Measurements from ENCODE around the gene DCDC2.
A peak's percentile ranks its signal among the peaks of the same experiment; 100 is the strongest.
"Not testable (repeated sequence)": the region's sequence is repeated elsewhere in the genome, so short reads cannot be mapped to it uniquely, and the experiment has no call there.

The DCDC2 gene

DNA sequence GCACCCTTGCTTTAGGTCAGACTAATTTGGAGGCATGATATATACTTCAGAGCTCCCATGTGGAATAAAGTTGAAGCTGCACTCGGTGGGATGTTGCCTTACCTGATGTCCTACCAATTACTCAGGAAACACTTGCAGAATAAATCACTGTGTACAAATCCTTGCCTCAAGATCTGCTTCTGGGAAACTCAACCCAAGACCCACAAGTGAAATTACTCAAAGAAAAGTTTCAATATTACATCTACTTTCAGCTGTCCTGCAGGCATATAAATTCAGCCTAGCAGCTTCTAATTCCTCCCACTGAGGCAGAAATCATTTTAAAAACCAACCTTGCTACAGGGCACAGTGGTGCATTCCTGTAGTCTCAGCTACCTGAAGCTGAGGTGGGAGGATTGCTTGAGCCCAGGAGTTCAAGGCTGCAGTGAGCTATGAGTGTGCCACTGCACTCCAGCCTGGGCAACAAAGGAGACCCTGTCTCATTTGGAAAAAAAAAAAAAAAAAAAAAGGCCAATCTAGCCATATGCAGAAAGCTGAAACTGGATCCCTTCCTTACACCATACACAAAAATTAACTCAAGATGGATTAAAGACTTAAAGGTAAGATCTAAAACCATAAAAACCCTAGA, 20.7 kb upstream of the DCDC2 start:
- no peak for DNase-seq

- no peak for DNase-seq
Observed at GRCh38 chr6:24376871-24377270, 19.0 kb upstream of the DCDC2 start.

DNA sequence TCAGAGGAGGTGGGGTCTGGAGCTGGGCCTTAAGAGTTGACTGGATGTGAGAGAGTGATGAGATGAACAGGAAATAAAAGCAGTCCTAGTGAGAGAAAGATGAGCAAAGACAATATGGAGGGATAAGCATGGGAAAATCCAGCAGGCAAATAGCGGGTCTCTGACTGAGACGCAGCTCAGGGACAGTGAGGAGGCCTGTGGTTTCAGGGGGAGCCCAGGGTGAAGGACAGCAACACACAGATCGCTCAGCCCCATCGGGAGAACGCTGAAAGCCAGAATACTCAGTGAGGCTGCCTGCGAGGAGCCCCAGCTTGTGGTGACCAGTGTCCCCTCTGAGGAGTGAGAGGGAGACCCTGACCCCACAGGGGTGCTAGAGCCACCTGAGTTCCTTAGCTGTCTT, 16.8 kb upstream of the DCDC2 start:
- DNase-seq, result no peak

- not testable (repeated sequence) for DNase-seq
Observed at GRCh38 chr6:24365103-24365633, 7.3 kb upstream of the DCDC2 start.

- DNase-seq, result not testable (repeated sequence)
Observed at GRCh38 chr6:24362363-24362762, 4.5 kb upstream of the DCDC2 start.

DNA sequence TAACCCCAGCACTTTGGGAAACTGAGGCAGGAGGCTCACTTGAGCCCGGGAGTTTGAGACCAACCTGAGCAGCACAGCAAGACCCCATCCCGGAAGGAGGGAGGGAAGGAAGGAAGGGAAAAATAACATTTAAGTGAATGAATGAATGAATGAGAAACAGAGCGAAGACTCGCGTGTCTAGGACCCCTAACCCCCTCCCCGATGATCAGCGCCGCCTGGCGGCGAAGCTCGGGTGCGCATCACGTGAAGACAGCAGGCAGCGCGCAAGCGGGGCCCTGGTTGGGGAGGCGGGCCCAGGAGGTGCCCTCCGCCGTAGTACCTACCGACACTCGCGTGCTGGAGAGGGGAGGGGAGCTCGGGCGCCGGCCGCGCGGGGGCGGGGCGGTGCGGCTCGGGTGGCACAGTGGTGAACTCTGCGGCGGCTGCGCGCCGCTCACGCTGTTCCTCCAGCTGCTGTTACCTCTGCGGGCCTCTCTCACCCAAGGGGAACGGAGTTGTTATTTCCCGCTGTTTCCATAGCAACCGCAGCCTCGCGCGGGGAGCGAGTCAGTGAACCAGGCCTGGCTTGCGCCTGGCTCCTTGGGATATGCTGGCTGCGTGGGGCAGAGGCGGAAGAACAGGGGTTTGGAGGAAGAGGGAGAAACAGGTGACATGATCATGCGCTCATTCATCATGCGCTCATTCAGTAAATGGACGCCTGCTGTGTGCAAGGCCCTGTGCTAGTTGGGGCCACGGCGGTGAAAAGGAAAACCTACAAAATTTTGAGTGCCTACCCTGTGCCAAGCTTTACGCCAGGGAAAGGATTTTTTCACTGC, 2.0 kb upstream of the DCDC2 start:
- peak; percentile 90 for DNase-seq

GRCh38 chr6:24358219-24358821, 461 bp upstream of the DCDC2 start:
- DNase-seq, result no peak

DNA sequence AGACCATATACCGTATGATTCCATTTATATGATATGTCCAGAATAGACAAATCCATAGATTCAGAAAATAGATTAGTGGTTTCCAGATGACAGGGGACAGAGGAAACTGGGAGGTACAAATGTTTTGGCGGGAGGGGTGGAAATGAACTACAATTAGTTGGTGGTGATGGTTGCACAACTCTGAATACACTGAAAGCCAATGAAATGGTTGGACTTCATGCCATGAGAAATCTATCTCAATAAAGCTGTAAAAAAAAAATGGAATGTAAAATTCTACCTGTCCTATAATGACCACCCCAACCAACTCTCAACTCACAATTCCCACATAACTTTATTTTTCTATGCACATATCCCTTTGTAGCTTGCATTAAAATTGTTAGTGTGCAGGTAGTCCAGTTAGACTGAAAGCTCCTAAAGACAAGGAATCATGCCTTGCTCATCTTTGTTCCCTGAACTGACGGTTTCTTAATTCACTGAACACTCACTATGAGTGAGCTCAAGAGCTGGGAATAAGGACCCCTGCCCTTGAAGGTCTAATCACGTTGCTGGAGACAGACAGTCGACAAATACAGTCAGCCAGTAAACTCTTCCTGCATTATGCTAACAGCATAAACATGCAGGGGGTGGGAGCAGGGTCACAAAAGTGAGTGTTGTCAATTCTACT, 1.4 kb downstream of the DCDC2 start:
- DNase-seq, result no peak

DNA sequence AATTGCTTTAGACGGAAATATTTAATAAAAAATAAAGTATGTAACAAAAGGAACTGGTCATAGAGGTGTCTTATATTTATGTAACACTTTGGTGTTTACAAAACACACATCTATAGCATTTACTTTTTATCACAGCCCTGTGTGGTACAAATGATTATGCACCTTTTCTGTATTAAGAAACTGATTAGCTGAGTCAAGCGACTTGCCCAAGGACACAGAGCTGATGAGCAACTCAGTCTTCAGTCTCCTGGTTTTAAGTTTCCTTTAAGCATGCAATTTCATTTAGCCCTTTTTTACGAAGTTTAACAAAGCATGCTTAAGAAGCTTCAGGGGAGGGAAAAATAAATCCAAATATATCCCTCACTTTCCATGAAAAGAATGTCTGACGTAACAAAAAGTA, 2.5 kb downstream of the DCDC2 start:
- no peak for DNase-seq

DNA sequence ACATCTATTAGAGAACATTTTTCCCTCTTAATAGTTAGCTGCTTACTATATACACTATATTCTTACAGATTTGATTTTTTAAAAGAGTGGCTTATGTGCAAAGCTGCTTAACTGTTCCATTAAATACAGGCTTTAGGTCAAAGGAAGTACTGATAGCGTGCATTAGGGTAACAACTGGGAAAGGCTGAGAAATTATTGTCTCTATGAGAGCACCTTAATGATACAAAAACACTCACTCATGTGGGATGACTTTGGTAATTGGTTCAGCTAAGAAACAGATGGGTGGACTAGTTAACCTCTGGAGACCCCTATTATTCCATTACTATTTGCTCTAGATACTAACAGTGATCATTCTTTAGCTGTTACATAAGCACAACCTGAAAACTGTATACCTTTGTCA, 4.0 kb downstream of the DCDC2 start:
- no peak for DNase-seq

- DNase-seq, result no peak
Observed at GRCh38 chr6:24352434-24352833, 5.4 kb downstream of the DCDC2 start.

GRCh38 chr6:24344976-24345375, 12.9 kb downstream of the DCDC2 start:
- DNase-seq, result no peak

DNA sequence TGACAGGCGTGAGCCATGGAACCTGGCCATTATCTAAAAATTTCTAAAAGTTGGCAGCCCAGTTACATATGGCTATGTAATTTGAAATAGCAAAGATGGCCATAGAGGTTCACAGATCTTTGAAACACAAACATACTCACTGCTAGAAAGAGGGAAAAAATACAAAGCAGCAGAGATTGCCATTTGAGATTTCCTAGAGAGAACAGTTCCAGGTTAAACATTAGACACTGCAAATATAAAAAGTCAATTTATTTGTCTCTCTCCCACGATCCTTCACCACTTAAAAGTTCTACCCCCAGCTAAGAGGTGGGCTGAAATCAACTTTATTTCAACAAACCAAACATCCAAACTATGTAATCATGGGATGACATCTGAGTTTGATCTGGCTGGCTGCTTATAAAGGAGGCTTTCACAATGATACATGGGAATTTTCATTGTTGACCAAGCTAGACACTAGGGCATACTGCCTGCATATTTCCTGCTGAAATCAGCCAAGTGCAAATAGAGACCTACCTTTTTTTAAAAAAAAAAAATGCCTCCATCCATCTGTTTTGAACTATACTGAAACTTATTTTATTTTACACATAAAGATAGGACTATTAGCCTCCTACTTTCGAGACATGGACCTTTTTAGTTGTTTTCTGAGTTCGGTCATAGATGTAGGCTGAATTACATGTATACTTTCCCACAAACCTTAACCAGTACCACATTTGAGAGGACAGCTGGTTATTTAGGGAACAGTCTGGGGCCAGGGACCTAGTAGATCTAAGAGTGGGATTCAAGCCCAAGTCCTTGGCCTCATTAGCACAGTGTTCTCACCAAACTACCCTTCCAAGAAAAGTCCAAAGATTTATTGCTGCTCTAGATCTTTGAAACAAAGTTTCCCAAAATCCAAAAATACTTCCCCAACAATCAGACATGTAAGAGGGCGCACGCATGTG, 16.6 kb downstream of the DCDC2 start:
- no peak for DNase-seq

DNA sequence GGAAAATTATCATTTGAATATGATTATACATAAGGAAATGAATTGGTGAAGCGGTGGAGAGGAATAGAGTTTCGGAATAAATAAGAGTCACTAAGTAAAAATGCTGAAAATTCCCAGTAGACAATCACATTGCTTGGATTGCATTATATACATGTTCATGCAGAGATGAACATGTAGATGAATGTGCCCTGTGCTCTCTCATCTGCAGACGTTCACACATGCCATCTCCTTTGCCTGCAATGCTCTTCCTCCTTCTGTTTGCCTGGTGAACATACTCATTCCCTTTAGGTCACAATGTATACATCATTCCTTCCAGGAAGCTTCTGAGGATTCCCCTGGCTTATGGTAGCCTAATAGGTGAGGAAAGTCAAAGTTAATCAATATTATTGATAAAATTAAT, 17.9 kb downstream of the DCDC2 start:
- DNase-seq, result no peak

- no peak for DNase-seq
Observed at GRCh38 chr6:24334285-24334684, 23.6 kb downstream of the DCDC2 start.

DNA sequence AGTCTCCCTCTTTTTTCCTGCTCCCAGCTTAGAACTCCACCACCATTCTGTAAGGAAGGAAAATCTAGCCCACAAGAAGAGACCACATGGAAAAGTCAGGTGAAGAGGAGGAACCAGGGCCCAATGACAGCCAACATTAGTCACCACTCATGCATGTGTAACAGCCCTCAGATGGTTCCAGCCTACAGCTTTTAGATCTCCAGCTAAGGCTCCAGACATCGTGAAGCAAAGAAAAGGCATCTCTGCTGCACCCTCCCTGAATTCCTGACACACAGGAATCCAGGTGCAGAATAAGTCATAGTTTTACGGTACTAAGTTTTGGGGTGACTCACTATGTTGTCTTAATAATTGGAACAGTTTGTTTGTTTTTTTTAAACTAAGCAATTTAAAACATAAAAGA, 25.5 kb downstream of the DCDC2 start:
- peak; percentile 49 for DNase-seq

DNA sequence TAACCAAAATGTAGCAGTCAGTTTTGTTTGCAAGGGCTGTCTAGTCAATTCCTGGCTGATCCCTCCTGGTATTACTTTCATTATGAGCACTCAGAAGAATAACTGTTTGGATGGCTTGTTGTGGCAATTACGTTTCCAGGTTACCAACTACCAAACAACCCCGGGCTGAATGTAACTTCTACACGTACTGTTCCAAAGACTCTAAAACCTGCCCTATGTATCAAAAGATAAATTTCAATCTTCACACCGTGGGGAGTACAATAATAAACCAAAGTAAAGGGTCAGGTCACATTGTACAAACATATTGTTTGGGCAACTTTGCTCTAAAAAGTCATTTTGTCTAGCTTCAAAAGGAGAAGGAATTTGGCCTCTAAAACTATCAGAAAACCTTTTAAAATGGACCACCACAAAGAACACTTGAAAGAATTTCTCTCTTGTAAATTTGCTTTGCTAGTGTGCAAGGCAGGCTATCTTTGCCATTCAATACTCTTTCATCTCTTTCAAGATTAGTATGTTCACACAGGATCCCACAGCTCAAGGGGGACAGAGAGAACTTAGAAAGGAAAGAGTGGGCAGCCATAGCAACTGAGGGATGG, 27.6 kb downstream of the DCDC2 start:
- DNase-seq, result peak; percentile 21

GRCh38 chr6:24329451-24329850, 28.4 kb downstream of the DCDC2 start:
- no peak for DNase-seq

- no peak for DNase-seq
Observed at GRCh38 chr6:24329022-24329421, 28.8 kb downstream of the DCDC2 start.

- DNase-seq, result no peak
Observed at GRCh38 chr6:24327756-24328155, 30.1 kb downstream of the DCDC2 start.

GRCh38 chr6:24325978-24326377, 31.9 kb downstream of the DCDC2 start:
- DNase-seq, result no peak

DNA sequence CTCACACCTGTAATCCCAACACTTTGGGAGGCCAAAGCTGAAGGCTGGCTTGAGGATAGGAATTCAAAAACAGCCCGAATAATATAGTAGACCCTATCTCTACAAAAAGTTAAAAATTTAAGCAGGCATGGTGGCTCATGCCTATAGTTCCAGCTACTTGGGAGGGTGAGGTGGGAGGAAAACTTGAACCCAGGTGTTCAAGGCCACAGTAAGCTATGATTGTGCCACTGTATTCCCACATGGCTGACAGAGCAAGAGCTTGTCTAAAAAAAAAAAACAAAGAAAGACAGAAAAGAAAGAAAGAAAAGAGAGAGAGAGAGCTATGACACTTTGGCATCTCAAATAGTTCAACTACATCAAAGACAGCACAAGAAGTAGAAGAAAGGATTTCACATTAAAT, 33.2 kb downstream of the DCDC2 start:
- DNase-seq, result no peak
